Vagina (tissue), 2 donors: Measurements from ENCODE around the gene MON2.

Experiments
- CTCF ChIP-seq, 3 experiments: fragments of 450-650 bp in 2 of 3; fragments of 200-600 bp in 1 of 3; sonication (generic) in 1 of 3; IDR thresholded peaks; one replicate each; pipeline ENCODE4 v1.5.1; 2017 to 2019; ENCODE audit warnings: antibody characterized with exemption in 3 of 3, mild to moderate bottlenecking in 2 of 3, moderate library complexity in 2 of 3
- POLR2A ChIP-seq, 2 donors: fragments of 450-650 bp; IDR thresholded peaks; one replicate each; pipeline ENCODE4 v1.6.1; 2017; ENCODE audit warnings: antibody characterized with exemption in 2 of 2, mild to moderate bottlenecking in 2 of 2, moderate library complexity in 2 of 2

DNA sequence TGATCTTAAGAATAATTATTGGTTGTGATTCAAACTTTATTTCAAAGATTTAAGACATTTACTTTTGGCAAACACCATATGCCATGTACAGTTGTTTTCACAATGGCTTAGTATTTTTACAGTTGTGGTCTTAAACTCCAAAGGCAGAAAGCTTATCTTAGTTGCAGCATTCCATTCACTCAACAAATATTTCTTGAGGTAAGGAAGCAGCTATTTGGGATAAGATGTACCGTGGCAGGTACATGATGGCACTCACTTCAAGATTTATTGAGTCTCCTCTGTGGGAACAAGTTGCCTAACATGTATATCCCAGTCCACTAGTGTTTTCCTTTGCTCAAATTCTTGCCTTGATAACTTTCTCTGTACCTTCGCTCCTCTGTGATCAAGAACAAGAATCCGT is 8.0 kb upstream of the MON2 start:
- TF ChIP-seq CTCF (IDR thresholded peaks at IDR 0.05) (no peak), POLR2A (IDR thresholded peaks at IDR 0.05) (no peak)
